CD4-positive, alpha-beta T cell (primary cell): ENCODE data around the gene CCND1. TPM values are rescaled to one million over a fixed set of nuclear protein-coding genes. Genes with fewer than 3 reads are reported as not detected.

Experiments
- ATAC-seq: fragments of 200-7000 bp; cut with Tn5 transposase; one replicate; pipeline ENCODE4 v1.10.0; 2022; ENCODE audit warnings: mild to moderate bottlenecking; ENCODE audit not compliant: poor library complexity
- CTCF ChIA-PET: fragments of 350-600 bp; sonication (Branson Sonifier 250); formaldehyde crosslinking; loops from one replicate; lab custom pipeline; 2021; ENCODE audit warnings: antibody characterized with exemption, inconsistent platforms; lab: Charles Lee
- POLR2A ChIA-PET: fragments of 350-600 bp; sonication (Branson Sonifier 250); formaldehyde crosslinking; loops from one replicate; lab custom pipeline; 2021; ENCODE audit warnings: antibody characterized with exemption, inconsistent platforms; lab: Charles Lee
- DNase-seq, 14 experiments: peaks; one replicate each; pipeline ENCODE4 v3.0.0-alpha.2; 2013 to 2020; ENCODE audit warnings: mixed read lengths in 2 of 14
- H3K27ac ChIP-seq, 2 donors: one replicate each; pipeline versions ENCODE4 v1.5.1 to v1.7.0; 2013; ENCODE audit warnings: low read length in 2 of 2, low read depth in 1 of 2, mild to moderate bottlenecking in 1 of 2
- H3K27me3 ChIP-seq, 2 experiments: 1 replicate in 1 of 2; 2 replicates in 1 of 2; pipeline versions ENCODE4 v1.6.1 to v1.7.0; 2013; ENCODE audit warnings: low read length in 2 of 2, control low read depth in 1 of 2, mild to moderate bottlenecking in 1 of 2, moderate library complexity in 1 of 2; ENCODE audit not compliant: insufficient read depth in 2 of 2, control insufficient read depth in 1 of 2
- H3K36me3 ChIP-seq: one replicate; pipeline ENCODE4 v1.6.1; 2013; ENCODE audit warnings: low read length, control low read depth; ENCODE audit not compliant: insufficient read depth
- H3K4me1 ChIP-seq: one replicate; pipeline ENCODE4 v1.6.1; 2013; ENCODE audit warnings: low read length, control low read depth; ENCODE audit not compliant: insufficient read depth
- H3K4me3 ChIP-seq: one replicate; pipeline ENCODE4 v1.5.1; 2013; ENCODE audit warnings: mild to moderate bottlenecking, low read length, moderate library complexity
- H3K9me3 ChIP-seq, 2 experiments: 1 replicate in 1 of 2; 2 replicates in 1 of 2; pipeline versions ENCODE4 v1.6.1 to v1.7.0; 2013; ENCODE audit warnings: low read length in 2 of 2, mild to moderate bottlenecking in 2 of 2, control low read depth in 1 of 2, moderate library complexity in 1 of 2; ENCODE audit not compliant: control insufficient read depth in 1 of 2, insufficient read depth in 1 of 2
- H3K27ac Mint-ChIP-seq: one replicate; pipeline ENCODE4 v1.8.0; 2020; ENCODE audit warnings: mixed read lengths
- H3K27me3 Mint-ChIP-seq: one replicate; pipeline ENCODE4 v1.8.0; 2021; ENCODE audit warnings: mixed read lengths
- H3K36me3 Mint-ChIP-seq: one replicate; pipeline ENCODE4 v1.8.0; 2021; ENCODE audit warnings: low read depth, mixed read lengths
- H3K4me1 Mint-ChIP-seq: one replicate; pipeline ENCODE4 v1.8.0; 2021; ENCODE audit warnings: low read depth, mixed read lengths
- H3K4me3 Mint-ChIP-seq: one replicate; pipeline ENCODE4 v1.8.0; 2020; ENCODE audit warnings: mild to moderate bottlenecking, mixed read lengths
- H3K9me3 Mint-ChIP-seq: one replicate; pipeline ENCODE4 v1.8.0; 2020; ENCODE audit warnings: mixed read lengths
- CTCF ChIP-seq: fragments of 200-600 bp; IDR thresholded peaks from one replicate; pipeline ENCODE4 v1.8.0; 2022; ENCODE audit warnings: antibody characterized with exemption, mild to moderate bottlenecking
- intact Hi-C, 2 experiments: fragments of 100-400 bp; cut with DNase I in 1 of 2; cut with micrococcal nuclease in 1 of 2; formaldehyde crosslinking; loops; one replicate each; pipeline versions ENCODE4 v1.15.1 to v1.9.0; 2023 to 2025; cut with DNase I, micrococcal nuclease
- total RNA-seq, 174 experiments: library from RNA in 2 of 174; stranded (reverse) in 2 of 174; gene quantifications; one replicate each; pipeline ENCODE4 v1.2.3 and lab custom pipeline; 2021 to 2026

CCND1 gene
- total RNA-seq, 2 experiments from 2014 or later: 1.7 to 2.4 TPM

GRCh38 chr11:69599502-69599901 is 41.5 kb upstream of the CCND1 start:
- H3K36me3 ChIP-seq: no peaks in the 10 kb centered on the region
- Mint-ChIP-seq H3K4me3 (no peak overlapping the region), H3K36me3 (no peaks in the 10 kb centered on the region), H3K27ac (no peak overlapping the region), H3K27me3 (peaks cover 12% of the 10 kb centered on the region), H3K4me1 (no peaks in the 10 kb centered on the region), H3K9me3 (no peaks in the 10 kb centered on the region)
- H3K9me3 ChIP-seq: no peaks in the 10 kb centered on the region
- peaks cover 3% of the 10 kb centered on the region for H3K4me1 ChIP-seq
- intact Hi-C loops: no loop called here
- ATAC-seq (no peak), DNase-seq (no peak)
- no peak overlapping the region for H3K27ac ChIP-seq
- no peak overlapping the region for H3K4me3 ChIP-seq
- ChIA-PET CTCF (no interaction called here), POLR2A (no interaction called here)
- no peak for TF ChIP-seq CTCF
- H3K27me3 ChIP-seq: peaks cover 0 to 4% of the 10 kb centered on the region in 2 experiments

- Mint-ChIP-seq H3K9me3 (no peaks in the 10 kb centered on the region), H3K27ac (no peak overlapping the region), H3K4me1 (no peaks in the 10 kb centered on the region), H3K27me3 (peaks cover 13% of the 10 kb centered on the region), H3K4me3 (no peak overlapping the region), H3K36me3 (no peaks in the 10 kb centered on the region)
- ChIA-PET POLR2A (no interaction called here), CTCF (no interaction called here)
- DNase-seq: no peak
- H3K27ac ChIP-seq: no peak overlapping the region
- no peak for TF ChIP-seq CTCF
- no peak for ATAC-seq
- peaks cover 0 to 4% of the 10 kb centered on the region in 2 experiments for H3K27me3 ChIP-seq
- no peak overlapping the region for H3K4me3 ChIP-seq
- intact Hi-C loops: no loop called here
- no peaks in the 10 kb centered on the region for H3K9me3 ChIP-seq
- H3K36me3 ChIP-seq: no peaks in the 10 kb centered on the region
- peaks cover 3% of the 10 kb centered on the region for H3K4me1 ChIP-seq
These were observed 41.0 kb upstream of the CCND1 start for GRCh38 chr11:69600001-69600400.

- Mint-ChIP-seq H3K4me3 (no peak overlapping the region), H3K4me1 (no peaks in the 10 kb centered on the region), H3K27ac (no peak overlapping the region), H3K27me3 (peaks cover 21% of the 10 kb centered on the region), H3K9me3 (no peaks in the 10 kb centered on the region), H3K36me3 (no peaks in the 10 kb centered on the region)
- H3K27me3 ChIP-seq: peaks cover 0 to 5% of the 10 kb centered on the region in 2 experiments
- ChIA-PET CTCF (no interaction called here), POLR2A (no interaction called here)
- DNase-seq (no peak), ATAC-seq (no peak)
- no peaks in the 10 kb centered on the region for H3K36me3 ChIP-seq
- H3K4me1 ChIP-seq: peaks cover 3% of the 10 kb centered on the region
- TF ChIP-seq CTCF: no peak
- intact Hi-C loops: no loop called here
- no peak overlapping the region for H3K4me3 ChIP-seq
- H3K27ac ChIP-seq: no peak overlapping the region
- H3K9me3 ChIP-seq: no peaks in the 10 kb centered on the region
These were observed 39.7 kb upstream of the CCND1 start for GRCh38 chr11:69601011-69601975.
